ENCODE measurements around the gene GDPGP1.
A peak's percentile ranks its signal among the peaks of the same experiment; 100 is the strongest.
"Not testable (repeated sequence)": the region's sequence is repeated elsewhere in the genome, so short reads cannot be mapped to it uniquely, and the experiment has no call there.

The GDPGP1 gene

GRCh38 chr15:90264671-90265070 lies 30.7 kb downstream of the GDPGP1 start:
- DNase-seq = no peak

DNA sequence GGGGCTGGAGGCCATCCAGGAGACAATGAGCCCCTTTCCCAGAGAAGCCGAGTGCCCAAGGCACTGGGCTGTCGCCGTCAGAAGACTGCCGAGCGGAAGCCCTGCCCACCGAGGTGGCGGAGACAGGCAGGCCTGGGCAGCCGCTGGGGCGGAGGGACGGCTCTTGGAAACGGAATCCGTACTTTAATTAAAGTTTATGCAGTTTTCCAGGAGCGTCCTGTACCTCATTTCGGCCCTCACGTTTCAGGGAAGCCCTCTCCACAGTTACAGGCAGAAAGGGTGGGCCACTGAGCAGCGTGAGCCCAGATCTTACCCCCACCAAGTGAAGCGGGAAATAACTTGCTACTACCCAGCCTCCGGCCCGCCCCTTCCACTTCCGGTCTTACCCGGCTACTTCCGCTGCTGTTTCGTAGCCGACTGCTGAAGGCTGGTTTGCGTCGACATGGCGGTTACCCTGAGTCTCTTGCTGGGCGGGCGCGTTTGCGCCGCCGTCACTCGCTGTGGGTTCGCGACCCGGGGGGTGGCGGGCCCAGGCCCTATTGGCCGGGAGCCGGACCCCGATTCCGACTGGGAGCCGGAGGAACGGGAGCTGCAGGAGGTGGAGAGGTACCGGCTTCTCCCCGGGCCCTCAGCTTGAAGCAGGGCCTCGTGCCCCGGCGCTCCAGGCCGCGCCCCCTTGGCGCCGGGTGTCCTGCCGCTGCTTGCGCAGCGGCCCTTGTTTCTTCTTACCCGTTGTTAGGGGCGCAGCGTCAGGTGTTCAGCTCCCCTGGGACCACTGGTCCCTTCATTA lies 31.5 kb downstream of the GDPGP1 start, which contains the start of gene NGRN:
NGRN (plus strand) TSS at position 402 of the 790 bp plus-strand sequence; CDS start at position 443, 41 bp downstream.
- DNase-seq = peak; percentile 84

- DNase-seq = peak; percentile 64
Measured at GRCh38 chr15:90266061-90266431, 32.0 kb downstream of the GDPGP1 start.

DNA sequence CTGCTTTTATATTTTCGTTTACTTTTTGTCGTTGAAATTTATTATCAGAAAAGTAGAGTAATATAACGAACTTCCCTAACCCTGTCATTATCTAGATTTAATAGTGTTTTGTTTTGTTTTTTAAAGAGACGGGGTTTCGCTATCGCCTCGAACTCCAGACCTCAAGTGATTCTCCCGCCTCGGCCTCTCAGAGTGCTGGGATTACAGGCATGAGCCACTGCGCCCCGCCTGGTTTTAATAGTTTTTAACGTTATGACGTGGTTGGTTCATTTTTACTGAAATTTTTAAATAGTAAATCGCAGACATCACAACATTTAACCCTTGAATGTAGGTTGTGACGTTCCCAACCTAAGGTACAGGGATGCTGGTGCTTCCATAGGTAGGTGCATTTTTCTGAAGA lies 32.5 kb downstream of the GDPGP1 start:
- no peak for DNase-seq

GRCh38 chr15:90268415-90268814 lies 34.4 kb downstream of the GDPGP1 start:
- DNase-seq = no peak

- DNase-seq = no peak
Measured at GRCh38 chr15:90270502-90271150, 36.6 kb downstream of the GDPGP1 start.

DNA sequence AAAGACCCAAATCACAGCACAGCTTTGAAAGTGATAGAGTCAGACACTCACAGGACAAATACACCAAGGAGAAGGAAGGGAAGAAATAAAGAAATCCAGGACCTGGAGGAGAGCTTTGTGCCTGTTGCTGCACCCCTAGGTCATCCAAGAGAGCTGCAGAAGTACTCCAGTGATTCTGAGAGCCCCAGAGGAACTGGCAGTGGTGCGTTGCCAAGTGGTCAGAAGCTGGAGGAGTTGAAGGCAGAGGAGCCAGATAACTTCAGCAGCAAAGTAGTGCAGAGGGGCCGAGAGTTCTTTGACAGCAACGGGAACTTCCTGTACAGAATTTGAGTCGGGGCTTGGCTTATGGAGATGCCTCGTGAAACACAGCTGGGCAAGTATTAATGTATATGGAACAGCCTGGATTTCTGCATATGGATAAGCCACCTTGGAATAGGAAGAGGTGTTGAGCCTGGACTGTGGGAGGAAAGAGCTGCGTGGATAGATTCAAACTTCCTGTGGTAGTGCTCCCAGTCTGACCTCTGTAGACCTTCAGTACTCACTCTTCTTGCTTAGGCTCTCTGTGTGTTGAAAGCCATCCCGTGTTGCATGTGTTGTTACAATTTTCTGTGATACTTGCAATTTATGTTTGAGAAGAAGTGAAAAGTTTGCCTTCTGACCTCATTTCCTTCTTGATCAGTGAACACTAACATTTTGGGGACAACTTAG lies 37.6 kb downstream of the GDPGP1 start:
- DNase-seq = no peak

DNA sequence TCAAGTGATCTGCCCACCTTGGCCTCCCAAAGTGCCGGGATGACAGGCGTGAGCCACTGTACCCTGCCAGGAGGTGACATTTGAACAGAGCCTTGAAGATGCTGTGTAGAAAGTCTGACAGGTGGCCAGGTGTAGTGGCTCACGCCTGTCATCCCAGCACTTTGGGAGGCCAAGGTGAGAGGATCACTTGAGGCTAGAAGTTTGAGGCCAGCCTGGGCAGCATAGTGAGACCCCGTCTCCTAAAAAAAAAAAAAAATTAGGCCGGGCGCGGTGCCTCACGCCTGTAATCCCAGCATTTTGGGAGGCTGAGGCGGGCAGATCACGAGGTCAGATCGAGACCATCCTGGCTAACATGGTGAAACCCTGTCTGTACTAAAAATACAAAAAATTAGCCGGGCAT lies 44.5 kb downstream of the GDPGP1 start:
- not testable (repeated sequence) for DNase-seq

GRCh38 chr15:90280743-90281142 lies 46.7 kb downstream of the GDPGP1 start:
- DNase-seq = not testable (repeated sequence)

DNA sequence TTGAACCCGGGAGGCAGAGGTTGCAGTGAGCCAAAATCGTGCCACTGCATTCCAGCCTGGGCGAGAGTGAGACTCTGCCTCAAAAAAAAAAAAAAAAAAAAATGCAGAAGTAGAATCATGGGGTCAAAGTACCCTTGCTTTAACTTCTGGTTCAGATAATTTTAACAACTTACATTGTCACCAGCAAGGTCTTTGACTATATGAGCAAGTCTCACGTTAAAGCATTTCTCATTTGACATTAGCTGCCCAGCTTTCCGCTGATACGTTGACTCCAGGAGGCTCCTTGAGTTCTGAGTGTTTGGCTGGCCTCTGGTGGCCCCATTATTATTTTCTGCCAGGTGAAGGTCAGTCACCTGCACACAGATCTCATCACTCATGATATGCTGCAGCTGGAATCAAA lies 47.6 kb downstream of the GDPGP1 start:
- not testable (repeated sequence) for DNase-seq

DNA sequence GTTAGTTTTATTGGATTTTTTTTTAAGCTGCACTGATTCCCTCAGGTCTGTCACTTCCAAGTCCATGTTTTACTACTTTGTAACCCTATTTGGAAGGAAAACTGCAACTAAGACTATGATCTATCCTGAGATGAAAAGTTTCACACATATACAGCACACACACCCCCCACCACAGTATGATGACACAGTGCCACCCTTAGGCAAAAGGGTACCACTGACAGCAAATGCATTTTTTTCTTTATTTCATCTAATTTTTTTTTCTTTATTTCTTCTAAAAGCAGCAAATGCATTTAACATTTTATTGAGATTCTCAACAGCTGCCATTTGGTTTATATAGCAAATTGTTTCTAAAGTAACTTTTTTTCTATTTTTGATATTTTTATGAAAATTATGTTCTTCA lies 52.7 kb downstream of the GDPGP1 start:
- DNase-seq = no peak

DNA sequence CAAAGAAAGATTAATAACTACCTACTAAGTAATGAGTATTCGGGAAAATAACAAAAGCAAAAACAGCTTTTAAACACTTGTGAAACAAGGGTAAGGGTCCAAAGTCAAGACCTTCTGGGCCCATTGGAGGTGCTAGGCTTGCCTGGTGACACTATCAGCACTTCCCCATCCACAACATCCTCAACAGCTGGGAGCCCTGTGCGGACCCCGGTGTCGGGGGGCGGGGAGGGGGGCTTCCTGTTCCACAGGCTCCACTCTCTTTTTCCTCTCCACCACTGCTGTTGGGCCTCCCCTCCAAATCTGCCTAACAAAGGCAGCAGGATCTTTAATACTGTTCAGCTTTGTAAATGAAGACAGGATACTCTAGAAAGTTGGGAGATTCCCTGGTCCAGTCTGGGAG lies 53.1 kb downstream of the GDPGP1 start:
- no peak for DNase-seq

GRCh38 chr15:90287946-90288345 lies 53.9 kb downstream of the GDPGP1 start:
- DNase-seq = no peak

DNA sequence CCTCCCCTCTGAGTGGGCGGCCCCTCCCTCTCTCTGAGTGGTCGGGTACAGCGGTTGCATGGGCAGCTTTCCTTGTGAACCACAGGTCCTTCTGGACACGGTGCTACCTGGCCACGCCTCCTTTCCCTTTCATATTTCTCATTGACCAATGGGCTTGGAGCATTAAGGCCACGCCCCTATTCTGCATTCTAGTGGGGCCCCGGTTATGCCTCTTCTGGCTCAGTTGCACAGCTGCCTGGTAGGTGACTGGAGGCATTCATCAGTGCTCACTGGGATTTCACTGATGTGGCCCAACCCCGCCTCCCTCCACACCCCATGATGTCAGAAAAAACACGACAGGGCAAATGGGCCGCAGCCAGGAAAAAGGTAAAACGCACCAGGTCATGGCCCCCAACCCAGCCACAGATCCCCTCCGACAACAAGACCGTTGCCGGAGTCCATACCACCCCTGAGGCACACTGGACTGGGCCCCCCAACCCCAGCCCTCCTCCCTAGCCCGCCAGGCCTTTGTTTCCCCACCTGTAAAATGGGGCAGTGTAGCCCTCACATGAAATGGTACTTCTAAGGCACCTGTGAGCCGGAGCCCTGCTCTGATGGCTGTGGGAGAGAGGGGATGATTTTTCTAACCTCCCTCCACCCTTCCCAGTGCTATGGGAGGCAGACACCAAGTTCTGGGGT lies 57.8 kb downstream of the GDPGP1 start:
- DNase-seq = peak; percentile 37

DNA sequence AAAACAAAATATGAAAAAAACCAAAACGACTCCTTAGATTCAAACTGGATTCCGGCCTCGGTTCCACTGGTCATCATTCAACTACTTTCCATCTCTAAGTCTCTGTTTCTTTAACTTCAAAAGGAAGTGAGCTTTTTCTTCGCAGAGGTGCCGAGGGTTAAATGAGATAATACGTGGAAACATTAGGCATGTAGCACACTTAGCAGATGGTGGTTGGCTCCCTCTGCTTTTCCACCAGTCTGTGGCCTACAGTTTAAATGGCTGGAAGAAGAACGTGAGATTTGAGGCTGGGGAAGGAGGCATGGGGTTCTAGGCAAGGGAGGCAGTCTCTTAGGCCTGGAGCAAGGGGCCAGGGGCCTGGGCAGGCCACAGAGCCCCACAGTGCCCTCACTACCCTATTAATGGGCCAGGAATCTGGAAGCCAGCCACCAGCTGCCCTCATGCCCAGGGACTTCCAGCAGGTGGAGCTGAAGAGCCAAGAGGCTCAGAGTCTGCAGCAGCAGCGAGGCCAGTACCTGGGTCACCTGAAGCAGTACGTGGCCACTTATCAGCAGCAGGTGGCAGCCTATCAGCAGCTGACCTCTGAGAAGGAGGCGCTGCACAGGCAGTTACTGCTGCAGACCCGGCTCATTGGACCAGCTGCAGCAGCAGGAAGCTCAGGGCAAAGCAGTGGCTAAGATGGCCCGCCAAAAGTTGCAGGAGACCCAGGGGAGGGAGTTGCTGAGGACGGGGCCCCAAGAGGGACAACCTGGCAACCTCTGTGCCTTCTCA lies 59.2 kb downstream of the GDPGP1 start:
- DNase-seq = peak; percentile 95

GRCh38 chr15:90294159-90294558 lies 60.1 kb downstream of the GDPGP1 start:
- DNase-seq = no peak

GRCh38 chr15:90294601-90295269 lies 60.7 kb downstream of the GDPGP1 start:
- peak; percentile 55 for DNase-seq

DNA sequence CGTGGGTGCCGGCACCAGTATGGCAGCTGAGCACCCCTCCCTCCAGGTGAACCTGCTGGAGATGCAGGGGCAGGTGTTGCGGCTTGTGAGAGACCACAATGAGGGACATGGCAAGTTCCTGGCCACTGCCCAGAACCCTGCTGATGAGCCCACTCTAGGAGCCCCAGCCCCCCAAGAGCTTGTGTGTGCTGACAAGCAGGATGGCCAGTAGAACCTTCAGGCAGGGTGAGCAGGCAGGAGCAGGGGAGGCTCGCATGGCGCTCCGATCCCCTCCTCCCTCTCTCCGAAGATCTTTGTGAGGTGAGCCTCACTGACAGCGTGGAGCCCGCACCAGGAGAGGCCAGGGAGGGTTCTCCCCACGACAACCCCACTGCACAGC lies 61.2 kb downstream of the GDPGP1 start:
- DNase-seq = peak; percentile 55

Data from NCI-H146 (cell line).